KBM-7 (cell line): ENCODE measurements around the gene SDR39U1.

Experiments
- DNase-seq: peaks from one replicate; pipeline ENCODE4 v3.0.0-alpha.2; 2015
- in situ Hi-C: fragments of 300-500 bp; cut with MboI; formaldehyde crosslinking; loops from 2 replicates; pipeline ENCODE4 v1.14.3; 2020; ENCODE audit warnings: low sequenced_read_pairs, low pct_unique_long_range_greater_than_20kb, mixed read lengths

The SDR39U1 gene

GRCh38 chr14:24416254-24416931 lies 26.2 kb downstream of the SDR39U1 start:
- in situ Hi-C loops, result no loop called here
- no peak for DNase-seq

- DNase-seq, result no peak
- in situ Hi-C loops, result no loop called here
These were observed 26.9 kb downstream of the SDR39U1 start for GRCh38 chr14:24415421-24416253.

DNA sequence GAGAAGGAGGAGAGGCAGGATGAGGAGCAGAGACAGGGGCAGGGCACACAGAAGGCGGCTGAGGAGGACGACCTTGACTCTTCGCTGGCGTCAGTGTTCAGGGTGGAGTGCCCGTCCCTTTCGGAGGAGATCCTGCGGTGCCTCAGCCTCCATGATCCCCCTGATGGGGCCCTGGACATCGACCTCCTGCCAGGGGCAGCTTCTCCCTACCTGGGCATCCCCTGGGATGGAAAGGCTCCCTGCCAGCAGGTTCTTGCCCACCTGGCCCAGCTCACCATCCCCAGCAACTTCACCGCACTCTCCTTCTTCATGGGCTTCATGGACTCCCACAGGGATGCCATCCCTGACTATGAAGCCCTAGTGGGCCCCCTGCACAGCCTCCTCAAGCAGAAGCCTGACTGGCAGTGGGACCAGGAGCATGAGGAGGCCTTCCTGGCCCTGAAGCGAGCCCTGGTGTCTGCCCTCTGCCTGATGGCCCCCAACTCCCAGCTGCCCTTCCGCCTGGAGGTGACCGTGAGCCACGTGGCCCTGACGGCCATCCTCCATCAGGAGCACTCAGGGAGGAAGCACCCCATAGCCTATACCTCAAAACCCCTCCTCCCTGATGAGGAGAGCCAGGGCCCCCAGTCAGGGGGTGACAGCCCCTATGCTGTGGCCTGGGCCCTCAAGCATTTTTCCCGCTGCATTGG lies 27.7 kb downstream of the SDR39U1 start:
- no peak for DNase-seq
- in situ Hi-C loops, result no loop called here

DNA sequence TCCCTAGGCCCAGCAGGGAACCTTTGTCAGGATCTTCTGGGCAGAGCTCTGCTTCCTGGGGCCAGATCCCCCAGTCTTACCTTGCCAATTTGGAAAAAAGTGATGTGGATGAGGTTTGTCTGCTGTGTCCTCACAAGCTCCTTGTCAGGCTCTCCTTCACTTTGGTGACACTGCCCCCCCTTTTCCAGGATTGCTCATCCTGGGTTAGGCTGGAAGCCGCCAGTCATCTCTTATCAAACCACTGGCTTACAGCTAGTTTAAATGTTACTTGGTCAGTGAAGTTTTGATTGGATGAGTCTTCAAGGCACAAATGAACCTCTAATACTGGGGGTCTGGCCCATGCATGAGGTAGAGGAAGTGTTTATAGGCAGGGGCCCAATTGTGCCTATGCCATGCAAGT lies 28.5 kb downstream of the SDR39U1 start:
- no peak for DNase-seq
- in situ Hi-C loops, result no loop called here

DNA sequence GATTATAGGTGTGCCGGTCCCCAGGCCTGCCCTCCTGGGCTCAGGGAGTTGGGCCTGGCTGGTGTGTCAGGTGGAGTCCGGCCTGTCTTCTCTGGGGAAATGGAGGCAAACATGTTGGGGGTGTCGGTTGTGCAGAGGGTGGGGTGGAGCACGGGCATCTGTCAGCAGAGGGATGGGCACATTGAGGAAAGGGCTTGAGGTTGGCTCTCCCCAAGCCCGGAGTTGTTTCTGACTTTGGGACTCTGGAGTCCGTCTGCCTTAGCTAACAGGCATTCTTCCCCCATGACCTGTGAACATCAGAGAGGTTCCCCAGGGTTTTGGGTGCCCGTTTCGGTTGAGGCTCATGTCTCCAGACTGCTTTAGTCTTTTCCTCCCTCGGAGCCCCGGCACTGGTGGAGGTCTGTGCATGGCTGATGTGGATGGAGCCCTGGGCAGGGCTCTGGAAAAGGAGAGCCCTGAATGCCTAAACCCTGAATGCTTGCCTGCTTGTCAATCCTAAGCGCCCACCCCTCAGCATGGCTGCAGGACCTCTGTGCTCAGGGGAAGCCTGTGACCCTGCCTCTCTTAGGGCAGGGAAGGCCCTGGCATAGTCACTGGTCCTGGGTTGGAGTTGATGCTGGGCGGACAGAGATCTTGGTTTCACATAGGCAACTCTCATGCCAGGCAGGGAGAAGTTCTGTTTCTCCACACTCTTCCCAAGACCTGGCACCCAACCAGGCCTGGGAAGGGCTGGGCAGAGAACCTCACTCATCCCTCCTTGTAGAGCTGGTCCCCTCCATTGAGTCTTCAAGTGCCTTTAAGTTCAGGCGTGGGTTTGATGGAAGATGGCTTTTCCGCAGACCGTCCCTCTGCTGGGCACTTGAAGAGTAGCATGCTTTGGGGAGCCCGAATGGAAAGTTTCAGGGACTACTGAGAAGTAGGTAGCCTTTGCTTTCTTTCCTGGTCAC lies 30.9 kb downstream of the SDR39U1 start:
- in situ Hi-C loops, result no loop called here
- DNase-seq, result peak; percentile 73

- in situ Hi-C loops, result no loop called here
- DNase-seq, result no peak
These were observed 32.6 kb downstream of the SDR39U1 start for GRCh38 chr14:24409956-24410355.

GRCh38 chr14:24409192-24409591 lies 33.4 kb downstream of the SDR39U1 start:
- no peak for DNase-seq
- in situ Hi-C loops, result no loop called here

GRCh38 chr14:24408764-24409163 lies 33.8 kb downstream of the SDR39U1 start:
- in situ Hi-C loops, result no loop called here
- no peak for DNase-seq

DNA sequence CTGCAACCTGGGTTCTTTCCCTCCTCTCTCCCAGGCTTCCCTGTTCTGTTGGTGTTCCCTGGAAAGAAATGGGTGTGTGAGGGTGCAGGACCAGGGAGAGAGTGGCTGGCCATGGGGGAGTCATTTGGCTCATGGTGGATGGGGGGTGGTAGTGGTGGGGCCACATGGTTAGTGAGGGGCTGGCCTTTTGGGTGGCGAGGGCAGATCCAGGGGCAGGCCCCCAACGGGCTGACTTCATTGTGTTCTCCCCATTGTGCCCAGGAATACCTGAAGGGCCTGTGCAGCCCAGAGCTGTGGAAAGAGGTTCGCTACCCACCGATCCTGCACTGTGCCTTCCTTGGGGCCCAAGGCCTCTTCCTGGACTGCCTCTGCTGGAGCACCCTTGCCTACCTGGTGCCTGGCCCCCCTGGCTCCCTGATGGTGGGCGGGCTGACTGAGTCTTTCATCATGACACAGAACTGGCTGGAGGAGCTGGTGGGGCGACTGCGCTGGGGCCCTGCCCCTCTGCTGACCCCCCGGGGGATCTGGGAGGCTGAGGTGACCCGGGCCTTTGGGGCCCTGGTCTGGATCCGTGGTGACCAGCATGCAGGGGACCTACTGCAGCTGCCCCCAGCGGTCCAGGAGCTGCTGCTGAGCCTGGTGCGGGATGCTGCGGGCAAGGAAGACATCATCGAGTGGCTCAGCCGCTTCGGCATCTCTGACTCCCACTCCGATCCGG lies 34.8 kb downstream of the SDR39U1 start:
- in situ Hi-C loops, result no loop called here
- no peak for DNase-seq

DNA sequence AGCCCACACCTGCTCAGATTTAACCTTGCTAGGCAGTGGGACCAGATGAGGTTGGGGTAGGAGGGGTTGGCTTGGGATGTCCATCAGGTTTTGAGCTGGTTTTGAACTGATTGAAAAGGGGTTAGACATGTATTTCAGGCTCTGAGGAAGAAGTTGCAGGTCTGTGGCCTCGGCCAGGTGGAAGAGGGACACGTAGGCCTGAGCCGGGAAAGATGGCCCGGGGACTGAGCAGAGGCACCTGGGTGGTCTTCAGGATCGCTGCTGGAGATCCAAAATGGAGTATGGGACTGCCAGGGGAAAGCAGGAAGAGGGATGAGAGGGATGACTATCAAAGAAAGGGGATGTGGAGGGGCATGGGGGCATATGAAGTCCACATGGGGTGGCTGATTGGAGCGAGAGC lies 36.2 kb downstream of the SDR39U1 start:
- no peak for DNase-seq
- in situ Hi-C loops, result no loop called here

- no peak for DNase-seq
- in situ Hi-C loops, result no loop called here
These were observed 37.8 kb downstream of the SDR39U1 start for GRCh38 chr14:24404814-24405213.

DNA sequence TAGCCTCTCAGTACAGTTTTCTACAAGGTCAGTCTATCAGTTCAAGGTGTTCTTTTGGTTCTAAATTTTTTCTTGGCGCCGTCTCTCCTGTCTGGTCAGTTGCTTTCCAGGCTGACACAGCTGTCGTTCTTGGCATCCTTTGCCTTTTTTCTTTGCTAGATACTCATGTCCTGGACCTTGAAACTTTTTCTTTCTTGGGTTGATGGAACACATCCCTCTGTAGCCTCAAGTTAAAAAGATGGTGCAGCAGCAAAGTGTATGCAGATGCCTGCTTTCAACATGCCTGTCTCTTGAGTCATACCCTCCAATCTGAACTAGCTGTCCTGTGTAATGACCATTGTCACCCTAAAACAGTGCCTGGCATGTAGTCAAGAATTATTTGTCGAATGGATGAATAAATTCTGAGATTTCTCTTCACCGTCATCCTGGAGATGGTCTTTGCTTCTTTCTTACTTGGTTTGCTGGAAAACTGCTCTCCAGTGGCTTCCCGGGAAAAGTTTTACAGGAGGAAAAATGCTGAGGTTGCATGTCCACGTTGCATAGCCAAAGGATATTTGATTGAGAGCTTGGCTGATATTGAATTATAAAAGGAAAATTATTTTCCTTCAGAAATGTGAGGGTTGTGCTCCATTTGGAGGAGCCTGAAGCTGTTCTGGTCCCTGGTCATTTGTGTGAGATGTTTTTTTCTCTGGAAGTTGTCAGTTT lies 39.1 kb downstream of the SDR39U1 start:
- DNase-seq, result no peak
- in situ Hi-C loops, result no loop called here

- in situ Hi-C loops, result no loop called here
- DNase-seq, result no peak
These were observed 40.5 kb downstream of the SDR39U1 start for GRCh38 chr14:24401810-24402702.

GRCh38 chr14:24399999-24400718 lies 42.4 kb downstream of the SDR39U1 start:
- in situ Hi-C loops, result no loop called here
- no peak for DNase-seq

DNA sequence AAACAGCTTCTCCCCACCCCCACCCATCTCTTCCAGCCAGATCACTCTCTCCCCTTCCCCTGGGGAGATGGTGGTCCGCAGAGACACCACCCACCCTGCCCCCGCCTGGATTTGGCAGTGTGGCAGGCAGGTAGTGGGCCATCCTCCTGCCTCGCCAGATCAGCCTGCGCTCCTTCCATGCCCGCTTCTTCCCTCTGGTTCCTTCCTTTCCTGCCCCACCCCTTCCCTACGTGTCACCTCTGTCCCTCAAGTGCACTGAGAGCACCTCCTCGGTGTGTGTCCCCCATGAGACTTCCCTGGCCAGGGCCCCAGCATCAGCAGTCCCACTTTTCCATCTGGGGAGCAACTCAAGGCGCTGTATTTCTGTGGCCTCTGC lies 43.1 kb downstream of the SDR39U1 start:
- DNase-seq, result no peak
- in situ Hi-C loops, result no loop called here

DNA sequence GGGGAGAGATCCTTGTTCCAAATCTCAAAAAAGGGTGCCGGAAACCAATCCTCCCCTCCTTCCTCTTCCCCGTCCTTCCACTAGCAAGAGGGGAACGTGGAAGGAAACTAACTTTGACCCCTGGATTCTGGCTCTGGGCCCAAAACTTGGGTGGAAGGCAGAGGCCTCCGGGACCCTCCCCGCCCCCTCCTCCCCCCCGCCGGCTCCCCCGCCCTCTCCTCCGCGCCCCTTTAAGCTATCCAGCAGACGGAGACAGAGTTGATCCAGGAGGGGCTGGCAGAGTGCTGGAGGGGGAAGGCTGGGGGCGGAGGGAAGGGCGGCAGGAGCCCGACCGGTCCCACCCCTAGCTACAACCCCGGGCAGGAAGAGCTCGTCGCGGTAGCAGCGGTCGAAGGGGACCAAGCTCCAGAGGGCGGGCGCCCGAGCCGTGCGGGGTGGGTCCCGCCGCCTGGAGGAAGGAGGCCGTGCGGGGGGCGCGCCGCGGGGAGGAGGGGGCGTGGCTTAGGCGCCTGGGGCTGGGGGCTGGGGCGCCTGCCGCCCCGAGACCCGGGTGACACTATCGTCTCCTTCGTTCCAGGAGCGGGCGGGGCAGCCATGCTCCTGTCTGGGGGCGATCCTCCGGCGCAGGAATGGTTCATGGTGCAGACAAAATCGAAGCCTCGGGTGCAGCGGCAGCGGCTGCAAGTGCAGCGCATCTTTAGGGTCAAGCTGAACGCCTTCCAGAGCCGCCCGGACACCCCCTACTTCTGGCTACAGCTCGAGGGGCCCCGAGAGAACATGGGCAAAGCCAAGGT lies 43.7 kb downstream of the SDR39U1 start, which contains the start of gene NYNRIN:
NYNRIN (plus strand) TSS at position 351 of the 794 bp plus-strand sequence; CDS start at position 595, 244 bp downstream.
- in situ Hi-C loops, result no loop called here

More for the DNA sequence above, 43.7 kb downstream of the SDR39U1 start, which contains the start of gene NYNRIN:
- DNase-seq, result no peak
